HG02623 (cell line): ENCODE results near the gene PRSS27.

Experiments
- ATAC-seq: cut with Tn5 transposase; IDR thresholded peaks from one replicate; pipeline ENCODE4 v1.9.1; 2021; ENCODE audit warnings: moderate library complexity; ENCODE audit not compliant: unreplicated experiment

Gene PRSS27

DNA sequence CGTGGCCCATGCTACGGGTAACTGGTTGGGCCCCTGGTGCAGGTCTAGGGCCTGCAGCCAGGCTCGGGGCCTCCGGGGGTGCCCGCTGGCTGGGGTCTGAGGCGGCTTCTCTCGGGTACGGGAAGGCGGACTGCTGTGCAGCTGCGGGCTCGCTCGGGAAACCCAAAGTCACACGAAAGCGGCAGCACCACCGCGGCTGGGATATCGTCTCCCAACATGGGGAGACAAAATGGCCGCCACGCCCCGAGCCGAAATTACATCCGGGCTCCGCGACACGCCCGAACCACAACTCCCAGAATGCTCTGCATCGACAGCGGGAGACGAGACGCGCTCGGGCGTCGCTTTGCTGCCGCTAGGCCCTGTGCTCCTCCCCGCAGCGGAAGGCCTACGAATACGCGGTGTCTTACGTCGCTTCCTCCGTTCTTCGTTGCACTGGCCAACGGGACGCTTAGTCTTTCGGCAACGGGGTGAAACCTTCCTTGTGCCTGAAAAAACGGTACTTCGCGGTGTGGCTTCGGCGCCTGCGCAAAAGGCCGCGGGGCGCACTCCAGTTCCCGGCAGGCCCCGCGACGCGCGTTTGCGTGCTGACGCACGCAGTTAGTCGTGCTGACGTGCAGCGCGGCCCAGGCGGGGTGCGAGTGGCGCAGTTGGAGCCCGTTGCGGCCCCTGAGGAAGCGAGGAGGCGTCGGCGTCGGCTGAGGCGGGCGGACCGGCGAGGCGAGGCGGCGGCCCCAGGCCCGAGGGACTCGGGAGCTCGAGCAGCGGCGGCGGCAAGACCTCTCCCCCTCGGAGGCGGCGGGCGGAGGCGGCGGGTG, 32.2 kb upstream of the PRSS27 start, which contains the start of gene SRRM2:
Gene SRRM2 (plus strand): TSS at position 604 of the 815 bp plus-strand sequence. CDS start 3,727 bp downstream, outside the sequence.
- ATAC-seq = peak; percentile 82

DNA sequence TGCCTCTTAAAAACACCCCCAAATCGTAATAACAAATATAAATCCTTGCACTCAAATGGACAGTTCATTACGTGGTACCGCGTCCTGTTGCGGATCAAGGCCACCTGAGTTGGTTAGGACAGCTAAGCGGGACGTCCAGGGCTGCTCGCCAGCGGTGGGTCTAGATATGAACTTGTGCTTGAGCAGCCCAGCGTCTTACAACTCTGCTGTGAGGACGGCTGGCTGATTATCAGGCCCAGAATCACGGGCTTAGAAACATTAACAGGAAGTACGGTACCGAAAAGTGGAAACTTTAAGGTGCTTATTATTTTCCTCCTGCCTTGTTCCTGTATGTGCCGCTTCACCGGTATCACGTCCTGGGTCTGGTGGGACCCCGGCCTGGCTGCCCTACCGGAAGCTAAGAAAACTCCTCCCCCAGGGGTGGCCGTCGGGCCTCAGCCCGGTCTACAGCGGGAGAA, 31.6 kb upstream of the PRSS27 start:
- no peak for ATAC-seq

DNA sequence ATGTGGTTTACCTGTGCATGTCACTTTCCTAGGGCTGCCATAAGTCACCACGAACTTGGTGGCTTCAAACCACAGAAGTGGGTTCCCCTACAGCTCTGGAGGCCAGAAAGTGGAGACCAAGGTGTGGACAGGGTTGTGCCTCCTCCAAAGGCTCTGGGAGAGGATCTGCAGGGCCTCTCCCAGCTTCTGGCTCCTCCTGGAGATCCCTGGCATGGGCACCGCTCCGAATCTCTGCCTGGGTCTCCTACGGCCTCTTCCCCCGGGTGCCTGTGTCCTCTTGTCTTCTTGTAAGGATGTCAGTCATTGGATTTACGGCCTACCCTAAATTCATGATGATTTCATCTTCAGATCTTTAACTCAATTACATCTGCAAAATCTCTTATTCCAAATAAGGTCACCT, 29.9 kb upstream of the PRSS27 start:
- ATAC-seq = no peak

DNA sequence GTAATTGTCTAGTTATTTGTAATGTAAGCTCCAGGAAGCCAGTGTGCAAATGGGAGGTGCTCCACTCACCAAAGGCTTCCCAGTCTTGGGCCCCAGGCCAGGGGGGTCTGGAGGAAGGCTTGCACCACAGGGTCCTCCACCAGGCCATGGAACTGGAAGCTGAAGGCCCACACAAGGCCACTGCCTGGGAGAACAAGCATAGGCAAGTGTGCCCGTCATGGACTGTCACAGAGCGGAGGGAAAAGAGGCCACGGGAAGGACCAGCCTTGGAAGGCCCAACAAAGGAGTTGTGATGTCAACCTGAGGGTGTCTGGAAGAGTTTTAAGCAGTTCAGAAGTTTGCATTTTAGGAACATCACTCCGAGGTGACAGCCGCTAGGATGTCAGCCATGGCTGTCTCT, 29.5 kb upstream of the PRSS27 start:
- no peak for ATAC-seq

DNA sequence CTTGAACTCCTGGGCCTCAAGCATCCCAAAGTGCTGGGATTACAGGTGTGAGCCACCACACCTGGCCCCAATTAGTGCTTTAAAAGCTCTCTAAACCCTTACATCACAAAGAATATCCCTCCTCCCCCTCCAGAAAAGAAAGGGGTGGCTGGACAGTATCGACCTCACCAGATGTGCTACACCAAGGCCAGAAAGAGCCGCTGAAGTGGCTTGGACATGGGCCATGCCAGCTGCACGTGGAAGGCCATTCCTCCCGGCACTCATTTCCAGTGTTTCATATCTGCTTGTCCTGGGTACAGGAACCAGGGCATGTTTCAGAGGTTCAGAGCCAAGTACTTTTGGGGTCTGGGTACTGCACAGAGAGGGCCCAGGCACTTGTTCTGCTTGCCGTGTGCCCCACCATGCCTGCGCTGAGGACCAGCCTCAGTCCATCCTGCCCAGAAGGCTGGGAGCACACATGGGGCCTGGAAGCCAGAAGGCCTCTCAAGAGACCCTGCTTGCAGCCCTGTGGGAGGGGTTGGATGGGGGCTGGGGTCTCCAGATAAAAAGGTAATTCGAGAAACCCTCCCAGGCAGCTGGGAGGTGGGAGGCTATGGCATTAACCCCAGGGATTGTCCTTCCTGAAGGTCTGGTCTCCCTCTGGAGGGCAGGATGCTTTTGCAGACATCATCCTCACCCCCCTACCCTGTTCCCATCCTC, 28.9 kb upstream of the PRSS27 start:
- no peak for ATAC-seq

DNA sequence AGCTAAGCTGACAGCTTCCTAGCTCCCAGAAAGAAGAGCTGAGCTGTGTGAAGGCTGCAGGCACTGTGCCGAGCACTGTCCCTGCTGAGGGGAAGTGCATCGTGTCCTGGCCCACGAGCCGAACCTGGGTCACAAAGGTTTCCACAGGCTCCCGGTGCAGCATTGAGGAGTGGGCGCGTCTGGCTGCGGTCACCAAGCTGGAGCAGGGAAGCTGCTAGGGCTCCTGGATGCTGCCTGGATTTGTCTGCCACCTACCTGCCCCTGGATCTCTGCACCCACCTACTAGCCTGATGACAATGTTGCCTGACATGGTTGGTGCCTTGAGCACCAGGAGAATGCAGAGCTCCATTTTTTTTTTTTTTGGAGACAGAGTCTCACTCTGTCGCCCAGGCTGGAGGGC, 25.9 kb upstream of the PRSS27 start:
- ATAC-seq = no peak

DNA sequence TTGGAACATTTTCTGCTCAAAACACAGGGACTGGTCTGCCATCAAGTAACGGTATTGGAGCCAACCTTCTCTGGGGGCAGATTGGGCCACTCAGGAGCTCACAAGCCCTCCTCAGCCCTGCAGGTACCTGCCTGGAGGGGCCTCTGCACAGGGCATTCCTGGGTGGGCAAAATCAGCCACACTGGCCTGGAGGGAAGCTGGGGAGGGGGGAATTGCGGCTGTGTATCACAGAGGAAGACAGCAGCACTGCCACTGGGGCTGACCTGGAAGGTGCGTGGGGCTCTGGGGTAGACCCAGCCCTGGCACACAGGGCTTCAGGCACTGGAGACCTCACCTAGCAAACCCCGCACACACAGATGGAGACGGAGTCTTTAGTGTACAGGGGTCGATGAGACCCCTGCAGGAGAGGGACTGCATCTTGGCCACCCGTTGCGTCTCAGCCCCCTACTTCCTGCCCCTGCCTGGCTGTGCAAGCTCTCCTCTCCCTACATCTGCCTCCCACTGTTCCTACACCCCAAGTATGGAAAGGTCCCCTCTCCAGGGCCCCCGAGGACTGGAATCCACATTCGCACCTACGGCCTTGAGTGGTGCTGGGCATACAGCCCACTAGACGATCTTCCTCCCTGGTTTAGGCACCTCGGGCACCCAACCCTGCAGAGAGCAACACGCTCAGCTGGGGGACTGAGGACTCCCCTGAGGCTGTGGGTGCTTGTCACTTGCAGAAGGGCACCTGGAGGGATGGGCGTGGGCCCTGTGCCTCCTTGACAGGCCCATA, 25.3 kb upstream of the PRSS27 start:
- ATAC-seq = no peak

DNA sequence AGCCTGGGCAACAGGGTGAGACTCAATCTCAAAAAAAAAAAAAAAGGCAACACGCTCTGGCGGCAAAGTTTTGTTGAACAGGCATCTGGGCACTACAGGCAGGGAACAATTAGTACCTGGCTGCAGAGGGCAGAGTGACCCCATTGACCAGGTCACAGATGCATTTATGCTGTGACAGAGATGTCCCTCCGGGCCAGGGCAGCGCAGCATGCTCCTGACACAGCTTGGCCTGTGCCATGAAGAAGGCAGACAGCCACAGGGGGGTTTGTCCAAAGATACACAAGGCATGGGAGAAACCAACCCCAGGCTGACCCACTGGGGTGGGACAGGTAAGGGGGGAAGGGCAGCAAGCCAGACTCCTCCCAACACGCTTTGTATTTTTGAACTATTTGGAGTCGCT, 24.7 kb upstream of the PRSS27 start:
- no peak for ATAC-seq

DNA sequence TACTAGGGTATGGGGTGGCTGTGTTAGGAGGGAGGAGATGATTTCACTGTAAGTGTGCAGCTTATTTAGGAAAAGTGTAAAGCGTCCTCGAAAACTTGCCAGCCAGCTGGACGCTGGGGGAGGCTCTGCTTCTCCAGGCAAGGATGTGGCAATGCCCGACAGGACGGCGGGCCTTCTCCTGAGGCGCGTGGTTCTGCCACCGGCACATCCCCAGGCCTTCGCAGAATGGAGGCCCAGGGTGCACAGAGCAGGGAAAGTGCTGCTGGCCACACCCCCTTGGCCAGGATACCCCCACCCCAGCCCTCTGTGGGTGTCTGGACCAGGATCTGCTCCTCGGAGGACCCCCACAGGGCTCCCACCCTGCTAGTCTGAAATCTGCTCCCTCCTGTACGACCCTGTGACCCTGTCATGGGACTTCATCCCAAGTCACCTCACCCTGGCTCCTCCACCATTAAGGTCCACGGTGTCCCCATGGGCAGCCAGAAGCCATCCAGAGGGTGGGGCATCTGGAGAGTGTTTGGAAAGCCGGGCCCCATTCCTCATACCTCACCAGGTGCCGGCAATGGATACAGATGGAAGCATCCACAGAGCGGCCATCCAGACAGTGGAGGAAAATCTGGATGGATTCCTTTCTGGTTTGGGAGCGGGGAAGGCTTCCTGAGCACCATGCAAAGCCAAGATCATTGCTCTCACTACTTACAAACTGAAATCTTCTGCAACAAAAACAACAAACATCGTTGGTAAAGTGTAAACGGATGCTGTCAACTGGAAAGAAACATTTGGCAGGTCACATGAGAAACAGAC, 23.2 kb upstream of the PRSS27 start:
- no peak for ATAC-seq

DNA sequence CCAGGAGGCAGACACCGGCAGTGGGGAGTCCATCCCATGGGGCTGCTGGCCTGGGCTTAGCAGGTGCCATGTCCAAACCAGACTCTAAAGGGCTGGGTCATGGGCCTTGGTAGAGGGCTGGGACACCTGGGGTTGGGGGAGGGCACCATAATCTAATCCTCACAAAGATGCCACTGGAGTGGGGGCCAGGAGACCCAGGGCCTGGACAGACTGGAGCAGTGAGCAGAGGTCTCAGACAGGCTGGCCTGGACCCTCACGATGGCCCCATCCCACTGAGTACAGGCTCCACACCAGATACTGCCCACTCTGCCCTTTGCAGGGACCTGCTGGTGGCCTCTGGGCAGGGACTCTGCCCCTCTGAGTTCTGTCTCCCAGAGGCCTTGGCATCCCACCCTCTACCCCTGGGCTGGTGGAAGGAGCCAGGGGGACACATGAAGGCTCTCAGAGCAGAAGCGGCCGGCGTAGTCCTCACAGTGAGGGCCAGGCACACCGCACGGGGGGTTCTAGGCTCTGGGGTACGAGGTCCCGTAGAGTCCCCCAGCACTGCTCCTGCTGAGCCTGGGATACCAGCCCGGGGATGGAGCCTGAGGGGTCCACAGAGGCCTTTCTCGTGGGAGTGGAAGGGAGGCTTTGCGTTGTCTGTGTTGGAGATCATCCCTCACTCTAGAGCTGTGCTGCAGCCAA, 22.4 kb upstream of the PRSS27 start:
- ATAC-seq = no peak

DNA sequence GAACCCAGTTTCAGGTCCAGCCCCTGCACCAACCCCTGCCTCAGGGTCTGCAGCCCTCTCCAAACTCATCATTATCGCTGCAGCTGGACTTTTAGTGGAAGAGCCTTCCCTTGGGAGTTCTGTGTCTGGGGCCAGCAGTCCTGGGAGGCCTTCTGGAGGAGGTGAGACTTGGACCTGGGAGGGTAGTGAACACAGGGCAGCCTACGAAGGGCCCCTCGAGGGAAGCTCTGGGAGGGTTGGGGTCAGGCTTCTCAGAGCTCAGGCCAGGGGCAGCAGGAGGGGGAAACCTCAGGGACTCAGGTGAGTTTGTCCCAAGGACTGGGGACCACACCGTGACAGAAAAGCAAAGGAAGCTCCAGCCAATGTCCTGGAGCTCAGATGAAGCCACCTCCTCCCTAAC, 21.1 kb upstream of the PRSS27 start:
- no peak for ATAC-seq

DNA sequence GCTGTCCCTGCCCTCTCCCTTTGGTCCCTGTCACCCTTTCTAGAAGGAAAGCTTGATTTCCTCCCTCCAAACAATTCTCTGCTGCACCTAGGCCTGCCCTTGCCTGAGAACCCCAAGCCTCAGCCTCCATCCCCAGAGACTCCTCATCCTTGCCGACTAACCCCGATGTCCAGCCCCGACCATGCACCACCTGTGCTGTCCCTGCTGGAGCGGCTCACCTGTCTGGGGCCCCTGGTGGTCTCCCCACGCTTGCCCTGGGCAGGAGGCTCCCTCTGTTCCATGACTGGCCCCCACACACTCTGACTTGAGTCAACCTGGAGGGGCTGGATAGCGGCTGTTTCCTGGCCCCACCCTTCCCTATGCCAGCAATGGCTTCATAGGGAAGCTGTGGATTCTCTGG, 20.5 kb upstream of the PRSS27 start:
- no peak for ATAC-seq

DNA sequence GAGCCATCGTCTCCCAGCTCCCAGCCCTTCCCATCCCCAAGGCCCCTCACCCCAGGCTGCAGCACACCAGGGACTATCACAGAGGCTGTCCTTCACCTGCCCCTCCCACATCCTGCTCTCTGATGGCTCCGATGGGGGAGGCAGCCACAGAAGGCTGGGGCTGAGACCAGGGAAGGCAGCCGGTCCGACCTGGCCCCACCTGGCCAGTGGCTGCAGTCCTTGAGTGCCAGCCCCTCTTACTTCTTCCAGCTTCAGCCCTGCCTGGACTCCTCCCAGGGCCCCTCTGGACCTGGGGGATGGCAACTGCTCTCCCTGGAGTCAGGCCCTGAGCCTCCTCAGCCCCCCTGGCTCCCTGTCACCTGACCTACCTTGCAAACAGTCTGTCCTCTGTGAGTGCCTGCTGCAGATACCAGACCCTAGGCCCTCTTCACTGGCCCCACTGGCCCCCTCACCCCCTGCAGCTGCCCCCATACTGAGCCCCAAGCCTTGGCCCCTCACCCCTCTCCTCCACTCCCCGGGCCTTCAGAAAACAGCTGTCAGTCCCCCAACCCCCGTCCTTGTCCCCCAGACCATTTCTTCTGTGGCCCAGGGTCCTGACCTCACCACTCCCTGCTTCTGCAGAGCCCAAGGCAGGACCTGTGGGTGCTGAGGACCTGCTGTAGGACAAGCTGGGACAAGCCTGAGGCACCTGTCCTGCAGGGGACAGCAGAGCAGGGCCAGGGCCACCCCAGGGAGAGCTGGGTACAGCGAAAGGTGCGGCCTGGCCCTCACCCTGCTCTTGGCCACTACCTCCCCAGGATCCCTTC, 19.8 kb upstream of the PRSS27 start:
- no peak for ATAC-seq

DNA sequence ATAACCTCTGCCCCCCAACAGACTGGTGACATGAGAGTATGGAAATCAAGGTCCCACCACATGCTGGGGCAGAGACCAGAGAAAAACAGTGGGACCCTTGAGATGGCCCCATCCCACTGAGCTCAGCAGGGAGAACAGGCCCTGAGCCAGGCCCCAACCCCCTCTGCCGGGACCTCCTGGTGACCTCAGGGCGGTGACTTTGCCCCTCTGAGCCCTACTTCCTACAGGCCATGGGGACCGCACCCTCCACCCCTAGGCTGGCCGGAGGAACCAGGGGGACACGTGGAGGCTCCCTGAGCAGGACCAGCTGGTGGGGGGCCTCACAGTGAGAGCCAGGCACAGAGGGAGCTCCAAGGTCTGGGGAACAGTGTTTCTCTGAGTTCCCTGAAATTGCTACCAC, 18.6 kb upstream of the PRSS27 start:
- no peak for ATAC-seq

DNA sequence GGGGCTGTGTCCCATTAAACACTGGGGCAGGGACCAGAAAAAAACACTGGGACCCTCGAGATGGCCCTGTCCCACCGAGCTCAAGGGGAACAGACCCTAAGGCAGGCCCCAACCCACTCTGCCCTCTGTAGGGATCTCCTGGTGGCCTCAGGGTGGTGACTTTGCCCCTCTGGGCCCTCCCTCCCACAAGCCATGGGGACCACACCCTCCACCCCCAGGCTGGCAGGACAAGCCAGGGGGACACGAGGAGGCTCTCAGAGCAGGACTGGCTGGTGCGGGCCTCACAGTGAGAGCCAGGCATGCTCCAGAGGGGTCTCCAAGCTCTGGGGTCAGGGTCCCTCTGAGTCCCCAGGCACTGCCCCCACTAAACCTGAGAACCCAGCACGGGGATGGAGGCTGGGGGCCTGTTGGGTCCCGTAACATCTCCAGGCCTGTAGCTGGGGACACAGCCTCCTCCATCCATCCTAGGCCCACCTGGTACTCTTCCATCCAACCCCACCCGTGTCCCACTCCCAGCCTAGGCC, 17.9 kb upstream of the PRSS27 start:
- no peak for ATAC-seq

DNA sequence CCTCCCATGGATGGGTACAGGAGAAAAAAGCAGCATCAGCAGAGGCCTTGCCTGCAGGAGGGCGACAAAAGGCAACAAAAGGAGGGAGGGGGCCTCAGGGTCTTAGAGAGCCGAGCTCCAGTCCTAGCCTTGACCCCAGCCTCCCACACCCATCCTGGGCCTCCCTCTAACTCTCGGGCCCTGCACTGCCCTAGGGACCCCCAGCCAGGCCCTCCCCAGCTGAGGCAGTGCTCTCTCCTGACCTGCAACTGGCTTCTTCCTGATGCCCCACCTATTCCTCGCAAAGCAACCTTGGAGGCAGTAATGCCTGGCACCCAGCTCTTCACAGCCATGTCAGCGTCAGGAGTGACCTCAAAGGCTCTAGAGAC, 17.2 kb upstream of the PRSS27 start:
- ATAC-seq = no peak

DNA sequence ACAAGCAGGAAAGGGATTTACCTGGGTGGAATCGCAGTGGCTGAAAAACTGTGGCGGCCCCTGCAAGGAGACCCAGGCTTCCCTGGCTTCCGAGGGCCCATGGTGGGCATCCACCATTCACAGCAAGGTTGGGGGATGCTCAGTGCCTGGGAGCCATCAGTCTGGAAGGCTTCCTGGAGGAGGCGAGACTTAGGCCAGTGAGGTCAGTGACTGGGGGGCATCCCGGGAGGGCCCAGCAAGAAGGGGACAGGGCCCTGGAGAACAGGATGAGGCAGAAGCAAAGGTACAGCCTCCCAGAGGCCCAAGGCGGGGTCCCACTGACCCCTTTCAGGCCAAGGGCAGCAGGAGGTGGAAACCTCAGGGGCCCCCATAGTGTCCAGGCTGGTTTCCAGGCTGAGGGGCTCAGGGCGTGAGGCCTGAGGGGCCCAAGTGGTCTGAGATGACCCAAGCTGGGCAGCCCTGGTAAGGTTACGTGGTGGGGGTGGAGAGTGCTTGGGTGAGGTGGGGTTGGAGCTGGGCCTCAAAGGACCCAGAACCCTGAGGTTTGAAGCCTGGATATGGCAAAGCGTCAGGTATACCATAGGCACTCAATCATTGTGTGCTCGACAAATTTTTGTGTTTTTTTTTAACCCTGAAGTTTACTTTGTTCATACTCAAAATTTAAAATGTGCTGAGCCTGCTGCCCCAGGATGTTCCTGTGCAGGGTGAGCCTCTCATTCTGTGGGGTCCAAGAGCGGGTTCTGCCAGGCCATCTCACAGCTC, 16.6 kb upstream of the PRSS27 start:
- ATAC-seq = no peak

DNA sequence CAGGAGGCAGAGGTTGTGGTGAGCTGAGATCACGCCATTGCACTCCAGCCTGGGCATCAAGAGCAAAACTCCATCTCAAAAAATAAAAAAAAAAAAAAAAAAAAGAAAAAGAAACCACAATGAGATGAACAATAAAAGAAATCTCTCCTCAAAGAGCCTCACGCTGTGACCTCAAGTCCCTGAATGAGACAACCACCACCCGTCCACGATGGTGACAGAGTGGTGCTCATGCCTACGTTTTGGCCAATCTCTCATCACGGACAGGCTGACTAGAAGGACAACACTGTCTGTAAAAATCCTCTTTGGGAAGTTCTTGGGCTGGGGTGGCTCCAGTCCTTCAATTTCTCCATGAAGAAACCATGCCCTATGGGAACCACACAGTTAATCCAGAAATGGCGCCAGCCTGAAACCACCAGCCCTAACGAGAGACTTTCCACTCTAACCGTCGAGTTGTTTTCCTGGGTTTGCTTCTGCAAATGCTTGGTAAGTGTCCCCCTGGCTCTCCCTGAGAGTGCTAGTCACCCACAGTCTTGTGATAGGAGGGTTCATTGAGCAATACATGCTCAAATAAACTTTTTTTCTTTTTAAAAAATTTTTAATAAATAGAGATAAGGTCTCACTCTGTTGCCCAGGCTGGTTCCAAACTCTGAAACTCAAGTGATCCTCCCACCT, 15.0 kb upstream of the PRSS27 start:
- no peak for ATAC-seq
